Prostate gland (tissue), 2 donors: ENCODE data around the gene DSCAM.

Experiments used
- POLR2A ChIP-seq: fragments of 450-650 bp; IDR thresholded peaks from one replicate; pipeline ENCODE4 v1.6.1; 2016; ENCODE audit warnings: antibody characterized with exemption, mild to moderate bottlenecking
- POLR2AphosphoS5 ChIP-seq: sonication (generic); formaldehyde crosslinking; IDR thresholded peaks from one replicate; pipeline ENCODE4 v1.6.1; 2017; ENCODE audit warnings: antibody characterized with exemption
- TF ChIP-seq, protein P1 (sequence below), 4 experiments: fragments of 200-600 bp in 2 of 4; fragments of 450-650 bp in 2 of 4; sonication (generic) in 2 of 4; IDR thresholded peaks; 1 replicate in 3 of 4; 2 replicates in 1 of 4; pipeline ENCODE4 v1.5.1; 2016 to 2019; ENCODE audit warnings: antibody characterized with exemption in 4 of 4, mild to moderate bottlenecking in 2 of 4, moderate library complexity in 2 of 4

DNA sequence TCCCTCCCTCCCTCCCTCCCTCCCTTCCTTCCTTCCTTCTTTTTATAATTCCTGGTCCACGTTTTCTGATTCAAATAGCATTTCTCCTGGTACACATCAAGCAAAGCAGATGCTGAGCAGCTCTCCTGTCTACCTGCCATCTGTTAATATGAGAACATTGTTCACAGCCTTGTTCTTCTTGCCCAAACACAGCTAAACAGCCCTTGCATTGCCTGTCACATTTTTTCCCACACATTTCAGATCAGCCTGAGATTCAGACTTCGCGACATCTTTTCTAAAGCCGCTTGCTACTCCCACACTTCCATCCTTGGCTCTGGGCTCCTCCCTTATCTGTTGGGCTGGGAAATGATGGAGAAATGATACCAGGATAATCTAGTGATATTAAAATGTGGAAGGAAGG, 779.2 kb downstream of the DSCAM start:
- TF ChIP-seq, protein P1, sequence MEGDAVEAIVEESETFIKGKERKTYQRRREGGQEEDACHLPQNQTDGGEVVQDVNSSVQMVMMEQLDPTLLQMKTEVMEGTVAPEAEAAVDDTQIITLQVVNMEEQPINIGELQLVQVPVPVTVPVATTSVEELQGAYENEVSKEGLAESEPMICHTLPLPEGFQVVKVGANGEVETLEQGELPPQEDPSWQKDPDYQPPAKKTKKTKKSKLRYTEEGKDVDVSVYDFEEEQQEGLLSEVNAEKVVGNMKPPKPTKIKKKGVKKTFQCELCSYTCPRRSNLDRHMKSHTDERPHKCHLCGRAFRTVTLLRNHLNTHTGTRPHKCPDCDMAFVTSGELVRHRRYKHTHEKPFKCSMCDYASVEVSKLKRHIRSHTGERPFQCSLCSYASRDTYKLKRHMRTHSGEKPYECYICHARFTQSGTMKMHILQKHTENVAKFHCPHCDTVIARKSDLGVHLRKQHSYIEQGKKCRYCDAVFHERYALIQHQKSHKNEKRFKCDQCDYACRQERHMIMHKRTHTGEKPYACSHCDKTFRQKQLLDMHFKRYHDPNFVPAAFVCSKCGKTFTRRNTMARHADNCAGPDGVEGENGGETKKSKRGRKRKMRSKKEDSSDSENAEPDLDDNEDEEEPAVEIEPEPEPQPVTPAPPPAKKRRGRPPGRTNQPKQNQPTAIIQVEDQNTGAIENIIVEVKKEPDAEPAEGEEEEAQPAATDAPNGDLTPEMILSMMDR (IDR thresholded peaks at IDR 0.05): no peak
- no peak for TF ChIP-seq POLR2AphosphoS5
- TF ChIP-seq POLR2A: no peak
